ENCODE data around the gene ZNF175.

- TF ChIP-seq CTCF (IDR thresholded peaks at IDR 0.05) (no peak), POLR2A (IDR thresholded peaks at IDR 0.05) (no peak)
Measured at GRCh38 chr19:51560339-51560738, 10.7 kb upstream of the ZNF175 start.

Measured in heart left ventricle (tissue), 13 donors.